HEK293 (cell line): ENCODE data around the gene PRSS2.

ENCODE experiments used
- CTCF ChIA-PET: fragments of 350-600 bp; formaldehyde crosslinking; extraction: SDS; loops from one replicate; lab custom pipeline; 2021; ENCODE audit warnings: antibody characterized with exemption; lab: Yijun Ruan, JAX
- POLR2A ChIA-PET: fragments of 300-600 bp; formaldehyde crosslinking; extraction: SDS; loops from one replicate; lab custom pipeline; 2020; ENCODE audit warnings: antibody characterized with exemption, inconsistent platforms; lab: Yijun Ruan, JAX
- H3K27ac ChIP-seq: fragments of 200-500 bp; sonication (Bioruptor generic); 2 replicates; pipeline ENCODE4 v1.5.1; 2014; ENCODE audit warnings: low read depth, low read length, control low read depth, inconsistent platforms; ENCODE audit errors: extremely low read depth
- H3K36me3 ChIP-seq, 2 experiments: fragments of 200-500 bp in 1 of 2; sonication (Bioruptor generic) in 1 of 2; 1 replicate in 1 of 2; 2 replicates in 1 of 2; pipeline ENCODE4 v1.5.1; 2014 to 2017; ENCODE audit warnings: inconsistent platforms in 2 of 2, low read length in 2 of 2; ENCODE audit not compliant: control insufficient read depth in 2 of 2, insufficient read depth in 1 of 2
- H3K4me1 ChIP-seq: fragments of 200-500 bp; sonication (Bioruptor generic); 2 replicates; pipeline ENCODE4 v1.5.1; 2014; ENCODE audit warnings: mild to moderate bottlenecking, low read length, inconsistent platforms; ENCODE audit not compliant: control insufficient read depth, insufficient read depth
- H3K4me3 ChIP-seq: 2 replicates; pipeline ENCODE4 v1.5.1; 2011; ENCODE audit warnings: low read depth, mild to moderate bottlenecking, control low read depth, low read length, moderate library complexity
- H3K9me3 ChIP-seq: fragments of 200-500 bp; sonication (Bioruptor generic); 2 replicates; pipeline ENCODE4 v1.5.1; 2014; ENCODE audit warnings: low read depth, low read length, inconsistent platforms; ENCODE audit not compliant: control insufficient read depth, insufficient read depth
- GLIS2 ChIP-seq: fragments of 450-650 bp; formaldehyde crosslinking; IDR thresholded peaks from 2 replicates; pipeline ENCODE4 v1.5.1; 2016; ENCODE audit warnings: missing biosample characterization, missing genetic modification characterization
- KLF1 ChIP-seq: fragments of 450-650 bp; formaldehyde crosslinking; IDR thresholded peaks from 2 replicates; pipeline ENCODE4 v1.5.1; 2016; ENCODE audit warnings: missing biosample characterization, missing genetic modification characterization
- MZF1 ChIP-seq: fragments of 450-650 bp; formaldehyde crosslinking; IDR thresholded peaks from 2 replicates; pipeline ENCODE4 v1.5.1; 2017; ENCODE audit warnings: missing biosample characterization, missing genetic modification characterization, borderline replicate concordance
- OSR2 ChIP-seq: fragments of 450-650 bp; formaldehyde crosslinking; IDR thresholded peaks from 2 replicates; pipeline ENCODE4 v1.5.1; 2016; ENCODE audit warnings: missing biosample characterization, missing genetic modification characterization
- PATZ1 ChIP-seq: fragments of 450-650 bp; formaldehyde crosslinking; IDR thresholded peaks from 2 replicates; pipeline ENCODE4 v1.5.1; 2016; ENCODE audit warnings: missing biosample characterization, missing genetic modification characterization
- SP7 ChIP-seq: fragments of 450-650 bp; formaldehyde crosslinking; IDR thresholded peaks from 2 replicates; pipeline ENCODE4 v1.5.1; 2016; ENCODE audit warnings: missing biosample characterization, missing genetic modification characterization
- TRIM28 ChIP-seq: IDR thresholded peaks from 2 replicates; pipeline ENCODE4 v1.6.1; 2011; ENCODE audit warnings: low read length, control low read depth, borderline replicate concordance
- ZFP3 ChIP-seq: fragments of 450-650 bp; formaldehyde crosslinking; IDR thresholded peaks from 2 replicates; pipeline ENCODE4 v1.5.1; 2016; ENCODE audit warnings: low read depth, missing biosample characterization, missing genetic modification characterization
- ZNF10 ChIP-seq: fragments of 450-650 bp; formaldehyde crosslinking; IDR thresholded peaks from 2 replicates; pipeline ENCODE4 v1.5.1; 2017; ENCODE audit warnings: missing biosample characterization, missing genetic modification characterization
- ZNF175 ChIP-seq: fragments of 450-650 bp; formaldehyde crosslinking; IDR thresholded peaks from 2 replicates; pipeline ENCODE4 v1.5.1; 2016; ENCODE audit warnings: missing biosample characterization, missing genetic modification characterization
- ZNF48 ChIP-seq: fragments of 450-650 bp; formaldehyde crosslinking; IDR thresholded peaks from 2 replicates; pipeline ENCODE4 v1.5.1; 2016; ENCODE audit warnings: missing biosample characterization, missing genetic modification characterization
- ZNF514 ChIP-seq: fragments of 450-650 bp; formaldehyde crosslinking; IDR thresholded peaks from 2 replicates; pipeline ENCODE4 v1.5.1; 2016; ENCODE audit warnings: missing biosample characterization, missing genetic modification characterization
- ZNF530 ChIP-seq: fragments of 450-650 bp; formaldehyde crosslinking; IDR thresholded peaks from 2 replicates; pipeline ENCODE4 v1.5.1; 2016; ENCODE audit warnings: low read depth, missing biosample characterization, missing genetic modification characterization
- ZNF610 ChIP-seq: fragments of 450-650 bp; formaldehyde crosslinking; IDR thresholded peaks from 2 replicates; pipeline ENCODE4 v1.5.1; 2016; ENCODE audit warnings: missing biosample characterization, missing genetic modification characterization, borderline replicate concordance
- ZNF629 ChIP-seq: fragments of 450-650 bp; formaldehyde crosslinking; IDR thresholded peaks from 2 replicates; pipeline ENCODE4 v1.5.1; 2017; ENCODE audit warnings: missing biosample characterization, missing genetic modification characterization
- ZNF76 ChIP-seq: fragments of 450-650 bp; formaldehyde crosslinking; IDR thresholded peaks from 2 replicates; pipeline ENCODE4; 2016; ENCODE audit warnings: low read depth, missing biosample characterization, missing genetic modification characterization, borderline replicate concordance
- ZNF768 ChIP-seq: fragments of 450-650 bp; formaldehyde crosslinking; IDR thresholded peaks from 2 replicates; pipeline ENCODE4 v1.5.1; 2018; ENCODE audit warnings: missing biosample characterization, mild to moderate bottlenecking, missing genetic modification characterization
- ZNF792 ChIP-seq: fragments of 450-650 bp; formaldehyde crosslinking; IDR thresholded peaks from 2 replicates; pipeline ENCODE4 v1.5.1; 2016; ENCODE audit warnings: missing biosample characterization, missing genetic modification characterization
- ZNF837 ChIP-seq: fragments of 450-650 bp; formaldehyde crosslinking; IDR thresholded peaks from 2 replicates; pipeline ENCODE4 v1.5.1; 2016; ENCODE audit warnings: missing biosample characterization, missing genetic modification characterization
- TF ChIP-seq, protein P1 (sequence below): fragments of 450-650 bp; formaldehyde crosslinking; IDR thresholded peaks from 2 replicates; pipeline ENCODE4 v1.5.1; 2016; ENCODE audit warnings: missing biosample characterization, missing genetic modification characterization
- TF ChIP-seq, protein P2 (sequence below): fragments of 450-650 bp; formaldehyde crosslinking; IDR thresholded peaks from 2 replicates; pipeline ENCODE4 v1.5.1; 2017; ENCODE audit warnings: missing biosample characterization, missing genetic modification characterization

Gene PRSS2

GRCh38 chr7:142790056-142790455 is 19.3 kb downstream of the PRSS2 start (continued):
- TF ChIP-seq, protein P1, sequence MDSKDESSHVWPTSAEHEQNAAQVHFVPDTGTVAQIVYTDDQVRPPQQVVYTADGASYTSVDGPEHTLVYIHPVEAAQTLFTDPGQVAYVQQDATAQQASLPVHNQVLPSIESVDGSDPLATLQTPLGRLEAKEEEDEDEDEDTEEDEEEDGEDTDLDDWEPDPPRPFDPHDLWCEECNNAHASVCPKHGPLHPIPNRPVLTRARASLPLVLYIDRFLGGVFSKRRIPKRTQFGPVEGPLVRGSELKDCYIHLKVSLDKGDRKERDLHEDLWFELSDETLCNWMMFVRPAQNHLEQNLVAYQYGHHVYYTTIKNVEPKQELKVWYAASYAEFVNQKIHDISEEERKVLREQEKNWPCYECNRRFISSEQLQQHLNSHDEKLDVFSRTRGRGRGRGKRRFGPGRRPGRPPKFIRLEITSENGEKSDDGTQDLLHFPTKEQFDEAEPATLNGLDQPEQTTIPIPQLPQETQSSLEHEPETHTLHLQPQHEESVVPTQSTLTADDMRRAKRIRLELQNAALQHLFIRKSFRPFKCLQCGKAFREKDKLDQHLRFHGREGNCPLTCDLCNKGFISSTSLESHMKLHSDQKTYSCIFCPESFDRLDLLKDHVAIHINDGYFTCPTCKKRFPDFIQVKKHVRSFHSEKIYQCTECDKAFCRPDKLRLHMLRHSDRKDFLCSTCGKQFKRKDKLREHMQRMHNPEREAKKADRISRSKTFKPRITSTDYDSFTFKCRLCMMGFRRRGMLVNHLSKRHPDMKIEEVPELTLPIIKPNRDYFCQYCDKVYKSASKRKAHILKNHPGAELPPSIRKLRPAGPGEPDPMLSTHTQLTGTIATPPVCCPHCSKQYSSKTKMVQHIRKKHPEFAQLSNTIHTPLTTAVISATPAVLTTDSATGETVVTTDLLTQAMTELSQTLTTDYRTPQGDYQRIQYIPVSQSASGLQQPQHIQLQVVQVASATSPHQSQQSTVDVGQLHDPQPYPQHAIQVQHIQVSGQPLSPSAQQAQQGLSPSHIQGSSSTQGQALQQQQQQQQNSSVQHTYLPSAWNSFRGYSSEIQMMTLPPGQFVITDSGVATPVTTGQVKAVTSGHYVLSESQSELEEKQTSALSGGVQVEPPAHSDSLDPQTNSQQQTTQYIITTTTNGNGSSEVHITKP (tag by site-specific recombination): no peak
- TF ChIP-seq ZNF10 (tag by site-specific recombination): no peak
- TF ChIP-seq MZF1 (tag by site-specific recombination): no peak
- TF ChIP-seq ZNF837 (tag by site-specific recombination): no peak
- TF ChIP-seq GLIS2: no peak
- no peak for TF ChIP-seq ZFP3 (tag by site-specific recombination)
- no peak for TF ChIP-seq ZNF76 (tag by site-specific recombination)
- no peak for TF ChIP-seq ZNF792 (tag by site-specific recombination)
- TF ChIP-seq SP7 (tag by site-specific recombination): no peak
- TF ChIP-seq, protein P2, sequence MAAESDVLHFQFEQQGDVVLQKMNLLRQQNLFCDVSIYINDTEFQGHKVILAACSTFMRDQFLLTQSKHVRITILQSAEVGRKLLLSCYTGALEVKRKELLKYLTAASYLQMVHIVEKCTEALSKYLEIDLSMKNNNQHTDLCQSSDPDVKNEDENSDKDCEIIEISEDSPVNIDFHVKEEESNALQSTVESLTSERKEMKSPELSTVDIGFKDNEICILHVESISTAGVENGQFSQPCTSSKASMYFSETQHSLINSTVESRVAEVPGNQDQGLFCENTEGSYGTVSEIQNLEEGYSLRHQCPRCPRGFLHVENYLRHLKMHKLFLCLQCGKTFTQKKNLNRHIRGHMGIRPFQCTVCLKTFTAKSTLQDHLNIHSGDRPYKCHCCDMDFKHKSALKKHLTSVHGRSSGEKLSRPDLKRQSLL (tag by site-specific recombination): no peak
- no peak for TF ChIP-seq KLF1 (tag by site-specific recombination)
- TF ChIP-seq ZNF768 (tag by site-specific recombination): no peak
- no peak for TF ChIP-seq ZNF610 (tag by site-specific recombination)

GRCh38 chr7:142790555-142790954 is 19.8 kb downstream of the PRSS2 start:
- Histone ChIP-seq H3K4me3 (no peak overlapping the region), H3K27ac (no peak overlapping the region), H3K4me1 (no peaks in the 10 kb centered on the region), H3K9me3 (no peaks in the 10 kb centered on the region), H3K36me3 (no peaks in the 10 kb centered on the region)
- no peak for TF ChIP-seq ZNF514 (tag by site-specific recombination)
- TF ChIP-seq ZNF175 (tag by site-specific recombination): no peak
- TF ChIP-seq ZNF530: no peak
- CTCF ChIA-PET: interaction anchor here (0.6 to 7.3 kb wide), 8 partner anchors 8 to 452 kb away, joined by 3 to 41 read pairs (median 3); no protein-coding TSS in a partner anchor
- POLR2A ChIA-PET: no interaction called here

- Histone ChIP-seq H3K4me3 (no peak overlapping the region), H3K27ac (no peak overlapping the region), H3K9me3 (no peaks in the 10 kb centered on the region), H3K4me1 (no peaks in the 10 kb centered on the region)
- CTCF ChIA-PET: interaction anchor here (0.8 to 7.3 kb wide), 7 partner anchors 9 to 204 kb away, joined by 3 to 41 read pairs (median 3); no protein-coding TSS in a partner anchor
- TF ChIP-seq ZNF629 (tag by site-specific recombination) (no peak), PATZ1 (tag by site-specific recombination) (no peak), ZNF48 (tag by site-specific recombination) (no peak), OSR2 (no peak), TRIM28 (no peak)
- TF ChIP-seq, all 188 proteins: peak for 0
- no peaks in the 10 kb centered on the region for H3K36me3 ChIP-seq
- POLR2A ChIA-PET: no interaction called here
These were observed 20.7 kb downstream of the PRSS2 start for GRCh38 chr7:142791502-142791901.
